ENCODE results near the gene RHOF. TPM values are rescaled to one million over a fixed set of nuclear protein-coding genes. Genes with fewer than 3 reads are reported as not detected.
A peak's percentile ranks its signal among the peaks of the same experiment; 100 is the strongest.

Gene RHOF
- total RNA-seq, 2 experiments from 2014 or later: 23.5 to 53.7 TPM

GRCh38 chr12:121774968-121775474 is 18.5 kb downstream of the RHOF start:
- no peaks in the 10 kb centered on the region for H4K20me1 ChIP-seq (ENCODE audit: insufficient read depth, low read length)
- H3K27ac ChIP-seq (ENCODE audit: low read depth, low read length, poor library complexity, severe bottlenecking): no peak overlapping the region
- intact Hi-C loops (cut with micrococcal nuclease; ENCODE audit: unreplicated experiment): no loop called here
- POLR2A ChIA-PET: no interaction called here
- TF ChIP-seq CTCF (conservative IDR thresholded peaks at IDR 0.05; ENCODE audit: low read length) (no peak), EZH2phosphoT487 (IDR thresholded peaks at IDR 0.05; ENCODE audit: borderline replicate concordance, low read depth, low read length) (no peak)
- peaks cover 13% of the 10 kb centered on the region; the same call in 1 of the 2 replicates for H3K36me3 ChIP-seq (ENCODE audit: insufficient read depth, low read length)
- no peak overlapping the region for H2AFZ ChIP-seq (ENCODE audit: low read length)
- peaks cover 29% of the 10 kb centered on the region for H3K4me1 ChIP-seq (ENCODE audit: insufficient read depth, low read length, poor library complexity, severe bottlenecking)
- H3K4me3 ChIP-seq (ENCODE audit: low read depth, low read length, poor library complexity, severe bottlenecking): no peak overlapping the region
- no peaks in the 10 kb centered on the region for H3K79me2 ChIP-seq (ENCODE audit: insufficient read depth, low read depth, low read length)
- no peak for DNase-seq (ENCODE audit: low spot score)
- H3K9me3 ChIP-seq (ENCODE audit: low read length): no peaks in the 10 kb centered on the region
- BruUV-seq (replicated peaks): no TSS peak
- H3K9me2 ChIP-seq (ENCODE audit: insufficient read depth, low read length): no peaks in the 10 kb centered on the region
- H3K4me2 ChIP-seq (ENCODE audit: low read length): no peak overlapping the region
- CTCF ChIA-PET (ENCODE audit: unreplicated experiment): no interaction called here

- BruUV-seq (replicated peaks): no TSS peak
- Histone ChIP-seq H3K4me1 (ENCODE audit: insufficient read depth, low read length, poor library complexity, severe bottlenecking) (peaks cover 29% of the 10 kb centered on the region), H3K36me3 (ENCODE audit: insufficient read depth, low read length) (peaks cover 5% of the 10 kb centered on the region; the same call in 1 of the 2 replicates), H4K20me1 (ENCODE audit: insufficient read depth, low read length) (no peaks in the 10 kb centered on the region), H3K79me2 (ENCODE audit: insufficient read depth, low read depth, low read length) (no peaks in the 10 kb centered on the region), H2AFZ (ENCODE audit: low read length) (no peak overlapping the region; the same call in 1 of the 2 replicates), H3K4me3 (ENCODE audit: low read depth, low read length, poor library complexity, severe bottlenecking) (no peak overlapping the region), H3K4me2 (ENCODE audit: low read length) (0 out of 2 replicates have a peak overlapping the region, but pooled peaks have one; percentile 9), H3K9me3 (ENCODE audit: low read length) (no peaks in the 10 kb centered on the region), H3K9me2 (ENCODE audit: insufficient read depth, low read length) (no peaks in the 10 kb centered on the region), H3K27ac (ENCODE audit: low read depth, low read length, poor library complexity, severe bottlenecking) (no peak overlapping the region)
- POLR2A ChIA-PET: interaction anchor here (0.6 kb wide), 1 partner anchor 362 kb away, joined by 3 read pairs; no protein-coding TSS in a partner anchor
- CTCF ChIA-PET (ENCODE audit: unreplicated experiment): interaction anchor here (0.6 to 1.6 kb wide), 5 partner anchors 15 to 72 kb away, joined by 3 to 9 read pairs (median 4); partner anchors contain the start of gene TMEM120B
- intact Hi-C loops (cut with micrococcal nuclease; ENCODE audit: unreplicated experiment): loop anchor here (1.0 kb wide), 3 partner anchors 76 to 221 kb away; partner anchors contain the start of gene PSMD9
- peak; percentile 89 for DNase-seq (ENCODE audit: low spot score)
- TF ChIP-seq CTCF (conservative IDR thresholded peaks at IDR 0.05; ENCODE audit: low read length): peak; percentile 90
- no peak for TF ChIP-seq EZH2phosphoT487 (IDR thresholded peaks at IDR 0.05; ENCODE audit: borderline replicate concordance, low read depth, low read length)
These were observed 20.3 kb downstream of the RHOF start for GRCh38 chr12:121773011-121773777.
